Right renal cortex interstitium (tissue), 3 donors: ENCODE data around the gene MRPL4. TPM values are rescaled to one million over a fixed set of nuclear protein-coding genes. Genes with fewer than 3 reads are reported as not detected.

Source experiments
- DNase-seq, 3 donors: peaks; one replicate each; pipeline ENCODE4 v3.0.0-alpha.2; 2013; ENCODE audit warnings: low read depth in 3 of 3, low spot score in 2 of 3
- polyA plus RNA-seq, 3 donors: library from polyadenylated mRNA; unstranded; fragments of 120-200 nt; gene quantifications; one replicate each; pipeline ENCODE4 v1.2.1, GENCODE V29; 2013; ENCODE audit not compliant: insufficient read length in 3 of 3

Gene MRPL4
- polyA plus RNA-seq, 3 donors: 30.8 to 34.6 (median 30.8) TPM

DNA sequence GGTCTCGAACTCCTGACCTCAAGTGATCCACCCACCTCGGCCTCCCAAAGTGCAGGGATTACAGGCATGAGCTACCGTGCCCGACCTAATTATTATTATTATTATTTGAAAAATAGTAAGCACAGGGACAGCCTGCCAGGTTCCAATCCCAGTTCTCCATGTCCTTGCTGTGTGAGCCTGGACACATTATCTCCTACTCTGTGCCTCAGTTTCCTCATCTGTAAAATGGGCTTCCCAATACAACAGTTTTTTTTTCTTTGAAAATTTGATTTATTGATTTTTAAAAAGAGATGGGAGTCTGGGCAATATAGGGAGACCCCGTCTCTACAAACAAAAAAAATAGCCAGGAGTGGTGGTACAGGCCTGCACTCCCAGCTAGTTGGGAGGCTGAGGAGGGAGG lies 54.3 kb downstream of the MRPL4 start:
- no peak for DNase-seq

DNA sequence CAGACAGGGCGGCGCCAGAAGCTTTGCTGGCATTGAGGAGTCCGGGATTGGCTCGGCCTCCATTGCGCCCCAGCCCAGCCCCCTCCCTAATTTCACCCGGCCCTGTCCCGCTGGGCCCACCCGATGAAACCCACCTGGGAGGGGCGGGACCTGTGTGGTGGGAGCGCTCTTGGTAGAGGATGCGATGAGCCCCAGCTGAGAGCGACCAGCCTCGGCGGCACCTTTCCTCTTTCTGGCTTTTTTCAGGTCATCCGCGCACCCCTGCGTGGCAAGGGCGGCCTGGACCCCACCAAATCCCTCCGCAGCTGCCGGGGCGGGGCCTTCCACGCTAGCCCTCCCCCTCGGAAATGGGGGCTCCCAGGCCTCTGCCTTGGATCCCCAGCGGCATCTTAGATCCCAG lies 57.4 kb downstream of the MRPL4 start, which contains the start of gene ZGLP1:
Gene ZGLP1, minus strand, starts transcription at position 393 of the 400 bp plus-strand sequence.
- no peak for DNase-seq

Other genes with a start within 250 kb of the MRPL4 start
- gene COL5A3, start 241.7 kb upstream of the MRPL4 start, polyA plus RNA-seq: under 1 TPM; 0.46 to 0.68 (median 0.60) TPM
- gene RDH8, start 238.7 kb upstream of the MRPL4 start, polyA plus RNA-seq: not detected
- 10 to 100 TPM; 19.9 to 21.5 (median 20.8) TPM for gene SHFL, start 165.9 kb upstream of the MRPL4 start, polyA plus RNA-seq
- gene ANGPTL6, start 149.5 kb upstream of the MRPL4 start, polyA plus RNA-seq: 1 to 10 TPM; 1.6 to 2.3 (median 2.0) TPM
- gene PPAN, start 145.9 kb upstream of the MRPL4 start, polyA plus RNA-seq: 10 to 100 TPM; 25.6 to 31.1 (median 25.8) TPM
- 10 to 100 TPM in 2 of 3 donors, 1 to 10 TPM in 1; 8.9 to 11.6 (median 10.5) TPM for gene P2RY11, start 140.5 kb upstream of the MRPL4 start, polyA plus RNA-seq
- gene EIF3G, start 132.3 kb upstream of the MRPL4 start, polyA plus RNA-seq: 100 to 1,000 TPM; 186 to 204 (median 191) TPM
- gene DNMT1, start 57.3 kb upstream of the MRPL4 start, polyA plus RNA-seq: 100 to 1,000 TPM in 2 of 3 donors, 10 to 100 TPM in 1; 99.0 to 106 (median 102) TPM
- gene S1PR2, start 20.9 kb upstream of the MRPL4 start, polyA plus RNA-seq: 10 to 100 TPM in 2 of 3 donors, 1 to 10 TPM in 1; 9.6 to 10.8 (median 10.2) TPM
- gene ICAM1, start 18.9 kb downstream of the MRPL4 start, polyA plus RNA-seq: 1 to 10 TPM; 5.8 to 6.5 (median 6.3) TPM
- under 1 TPM in 2 of 3 donors, not detected in 1; 0.21 to 0.55 TPM for gene ICAM4, start 34.7 kb downstream of the MRPL4 start, polyA plus RNA-seq
- gene ICAM5, start 37.7 kb downstream of the MRPL4 start, polyA plus RNA-seq: under 1 TPM; 0.08 to 0.18 (median 0.10) TPM
- 1 to 10 TPM; 2.9 to 3.9 (median 3.4) TPM for gene ZGLP1, start 57.6 kb downstream of the MRPL4 start, polyA plus RNA-seq
- gene FDX2, start 63.8 kb downstream of the MRPL4 start, polyA plus RNA-seq: 10 to 100 TPM; 15.4 to 19.3 (median 18.0) TPM
- 10 to 100 TPM; 17.9 to 22.8 (median 22.6) TPM for gene RAVER1, start 81.3 kb downstream of the MRPL4 start, polyA plus RNA-seq
- gene ICAM3, start 87.4 kb downstream of the MRPL4 start, polyA plus RNA-seq: 10 to 100 TPM in 1 of 3 donors, 1 to 10 TPM in 2; 7.4 to 10.7 (median 8.4) TPM
- gene TYK2, start 128.4 kb downstream of the MRPL4 start, polyA plus RNA-seq: 100 to 1,000 TPM in 1 of 3 donors, 10 to 100 TPM in 2; 96.7 to 100 (median 97.5) TPM
- gene CDC37, start 151.3 kb downstream of the MRPL4 start, polyA plus RNA-seq: 100 to 1,000 TPM; 141 to 150 (median 144) TPM
- gene PDE4A, start 168.3 kb downstream of the MRPL4 start, polyA plus RNA-seq: 1 to 10 TPM; 1.7 to 2.8 (median 2.1) TPM